Endometrial microvascular endothelial cells (primary cell): ENCODE results near the gene EXD2. TPM values are rescaled to one million over a fixed set of nuclear protein-coding genes. Genes with fewer than 3 reads are reported as not detected.

Experiments
- in situ Hi-C: cut with HindIII; loops from 2 replicates; pipeline ENCODE4 v1.10.0; 2017; ENCODE audit warnings: low sequenced_read_pairs, low pct_unique_long_range_greater_than_20kb; ENCODE audit errors: inconsistent ontology term
- total RNA-seq: library from RNA; depleted of rRNA; stranded (reverse); fragments of >200 nt; gene quantifications from one replicate; pipeline ENCODE4 v1.2.3, GENCODE V29; 2015; ENCODE audit errors: inconsistent ontology term

The EXD2 gene
- total RNA-seq, 1 donor from 2014 or later: 30.5 TPM

DNA sequence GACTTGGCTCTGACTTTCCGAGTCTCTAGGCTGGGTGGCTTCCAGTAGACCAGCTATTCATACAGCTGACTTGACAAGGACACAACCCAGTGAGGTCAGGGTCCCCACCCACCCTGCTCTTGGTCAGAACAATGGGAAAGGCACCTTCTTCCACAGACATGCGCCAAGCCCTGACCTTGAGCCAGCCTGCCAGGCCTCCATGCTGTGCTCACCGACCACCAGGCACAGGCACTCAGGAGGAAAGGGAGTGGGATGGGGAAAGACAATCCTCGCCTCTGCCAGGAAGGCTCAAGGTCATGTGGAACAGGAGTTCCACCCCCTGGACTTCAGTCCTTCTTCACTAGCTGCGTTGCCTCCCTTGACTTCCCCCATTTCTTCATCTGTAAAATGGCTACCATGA, 100.1 kb downstream of the EXD2 start:
- in situ Hi-C loops: no loop called here

DNA sequence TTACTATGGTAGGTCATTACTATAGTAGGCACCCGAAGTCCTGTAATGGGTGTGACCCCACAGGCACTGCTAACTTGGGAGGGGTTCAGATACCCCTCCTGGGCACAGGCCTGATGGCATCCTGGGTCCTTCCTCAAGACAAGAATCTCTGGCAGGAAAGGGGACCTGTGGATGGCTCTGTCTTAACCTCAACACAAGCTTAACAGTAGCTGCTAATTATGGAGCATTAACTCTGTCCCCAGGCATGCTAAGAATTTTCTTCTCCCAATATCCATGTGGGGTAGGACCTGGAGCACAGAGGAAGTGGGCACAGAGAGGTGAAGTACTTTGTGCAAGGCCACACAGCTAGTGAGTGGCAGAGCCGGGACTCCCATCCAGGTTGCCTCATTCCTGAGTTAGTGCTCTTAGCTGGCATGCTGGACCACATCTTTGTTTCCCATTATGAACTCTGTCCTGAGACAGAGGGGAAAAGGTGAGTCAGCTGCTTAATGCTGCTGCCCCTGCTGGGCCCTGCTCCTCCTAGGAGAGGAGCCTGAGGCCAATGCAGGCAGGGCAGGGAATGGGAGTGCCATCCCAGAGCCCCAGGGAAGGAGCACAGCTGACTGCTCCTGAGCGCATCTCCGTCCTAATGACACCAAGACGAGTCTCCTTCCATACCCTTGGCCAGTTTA, 100.7 kb downstream of the EXD2 start:
- in situ Hi-C loops: no loop called here

Other genes starting within 250 kb of the EXD2 start
- gene ACTN1, start 212.2 kb upstream of the EXD2 start, total RNA-seq: 399 TPM
- 16.6 TPM for gene DCAF5, start 38.4 kb upstream of the EXD2 start, total RNA-seq
- gene GALNT16, start 68.7 kb downstream of the EXD2 start, total RNA-seq: 0.09 TPM
- 219 TPM for gene ERH, start 206.8 kb downstream of the EXD2 start, total RNA-seq
- gene SLC39A9, start 207.2 kb downstream of the EXD2 start, total RNA-seq: 72.1 TPM